Activated gamma-delta T cell treated with Interleukin-2 at 50 U/mL for 16 hours (primary cell): ENCODE data around the gene RNU1-3.
"Not testable (repeated sequence)": the region's sequence is repeated elsewhere in the genome, so short reads cannot be mapped to it uniquely, and the experiment has no call there.

Source experiments
- DNase-seq: peaks from one replicate; pipeline ENCODE4 v3.0.0-alpha.2; 2020

The RNU1-3 gene

GRCh38 chr1:16635959-16636358 lies 30.8 kb downstream of the RNU1-3 start:
- DNase-seq = peak; percentile 3

GRCh38 chr1:16633540-16634282 lies 33.0 kb downstream of the RNU1-3 start:
- DNase-seq = peak; percentile 3

- DNase-seq = peak; percentile 3
Observed at GRCh38 chr1:16632044-16632850, 34.5 kb downstream of the RNU1-3 start.

DNA sequence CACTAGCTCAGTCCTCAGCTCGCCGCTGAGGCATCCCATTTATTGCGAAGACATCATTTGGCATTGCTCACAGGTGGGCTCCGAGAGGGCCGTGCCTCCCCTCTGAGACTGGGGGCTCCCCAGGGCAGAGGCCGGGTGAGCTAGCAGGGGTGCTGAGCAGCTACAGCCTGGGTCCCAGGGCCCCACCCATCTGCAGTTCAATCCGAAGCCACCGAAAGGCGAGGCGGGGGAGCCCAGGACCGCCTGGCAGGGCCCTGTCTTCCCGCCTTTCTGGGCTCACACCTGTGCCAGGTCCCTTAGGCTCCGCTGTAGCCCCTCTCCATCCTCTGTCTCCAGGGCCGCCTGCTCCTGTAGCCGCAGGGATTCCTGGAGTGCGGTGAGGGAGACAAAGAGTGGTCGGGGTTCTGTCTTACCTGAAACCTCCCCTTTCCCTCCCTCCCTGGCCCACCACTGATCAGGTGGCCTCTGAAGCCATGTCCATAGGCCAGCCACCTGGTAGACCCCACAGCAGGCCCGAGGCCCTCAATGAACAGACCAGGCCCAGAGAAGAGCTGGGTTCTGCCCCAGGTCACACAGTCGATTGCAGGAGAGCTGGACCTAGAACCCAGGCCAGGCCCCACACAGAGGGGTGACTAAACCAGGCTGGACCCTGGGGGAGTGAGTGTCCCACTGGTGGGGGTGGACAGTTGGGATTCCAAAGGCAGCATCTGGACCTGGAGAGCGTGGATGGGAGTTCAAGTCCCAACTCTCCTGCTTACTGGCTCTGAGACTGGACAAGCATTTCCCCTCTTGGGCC lies 35.3 kb downstream of the RNU1-3 start:
- DNase-seq = peak; percentile 14

DNA sequence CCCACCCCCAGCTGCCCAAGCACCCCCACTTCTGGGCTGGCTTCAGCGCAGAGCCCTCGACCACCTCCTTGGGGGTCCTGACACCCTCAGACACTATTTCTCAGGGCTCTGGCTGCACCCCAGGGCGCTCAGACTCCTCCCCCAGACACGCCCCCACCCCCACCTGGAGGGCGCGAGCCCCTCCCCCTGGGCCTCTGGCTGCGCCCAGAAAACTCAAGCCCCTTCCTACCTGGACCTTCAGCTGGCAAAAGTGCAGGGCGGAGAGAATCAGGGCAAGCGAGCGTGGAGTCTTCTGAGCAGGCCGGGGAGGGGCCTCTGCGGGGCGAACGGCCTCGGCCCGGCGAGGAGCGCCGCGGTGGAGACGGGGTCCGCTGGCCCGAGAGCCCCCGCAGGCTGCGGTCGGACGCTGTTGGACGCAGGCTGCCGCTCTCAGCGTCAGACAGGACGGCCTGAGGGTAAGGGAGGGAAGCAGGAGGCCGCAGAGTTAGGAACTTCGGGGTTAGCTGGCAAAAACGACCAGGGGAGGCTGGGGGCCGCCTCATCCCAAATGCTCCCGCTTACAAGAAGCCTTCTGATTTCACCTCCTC lies 36.0 kb downstream of the RNU1-3 start:
- peak; percentile 4 for DNase-seq

DNA sequence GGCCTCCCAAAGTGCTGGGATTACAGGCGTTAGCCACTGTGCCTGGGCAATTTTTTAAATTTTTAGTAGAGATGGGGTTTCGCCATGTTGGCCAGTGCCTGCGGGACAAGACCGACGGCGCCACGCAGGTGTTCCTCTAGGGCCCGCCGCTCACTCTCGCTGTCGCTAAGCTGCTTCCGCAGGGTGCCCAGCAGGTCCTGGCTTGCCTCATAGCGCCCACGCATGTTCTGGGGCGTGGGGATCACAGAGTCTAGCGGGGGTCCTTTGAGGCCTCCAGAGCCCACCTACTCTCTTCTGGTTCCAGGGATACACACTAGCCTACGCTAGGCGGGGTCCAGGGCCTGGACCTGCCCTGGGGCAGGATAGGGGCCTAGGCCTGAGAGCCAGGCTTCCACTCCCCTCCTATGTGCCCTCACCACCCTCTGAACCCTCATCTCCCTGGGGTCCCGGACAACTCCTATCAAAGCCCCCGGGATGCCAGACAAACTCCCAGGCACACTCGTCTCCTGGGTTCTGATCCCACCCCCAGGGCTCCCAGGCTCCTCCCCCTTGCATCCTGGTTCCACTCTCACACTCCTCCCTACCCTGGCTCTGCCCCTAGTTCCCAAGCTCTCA lies 36.7 kb downstream of the RNU1-3 start:
- peak; percentile 9 for DNase-seq

- peak; percentile 3 for DNase-seq
Observed at GRCh38 chr1:16628361-16629111, 38.2 kb downstream of the RNU1-3 start.

GRCh38 chr1:16626409-16626983 lies 40.3 kb downstream of the RNU1-3 start:
- DNase-seq = not testable (repeated sequence)

DNA sequence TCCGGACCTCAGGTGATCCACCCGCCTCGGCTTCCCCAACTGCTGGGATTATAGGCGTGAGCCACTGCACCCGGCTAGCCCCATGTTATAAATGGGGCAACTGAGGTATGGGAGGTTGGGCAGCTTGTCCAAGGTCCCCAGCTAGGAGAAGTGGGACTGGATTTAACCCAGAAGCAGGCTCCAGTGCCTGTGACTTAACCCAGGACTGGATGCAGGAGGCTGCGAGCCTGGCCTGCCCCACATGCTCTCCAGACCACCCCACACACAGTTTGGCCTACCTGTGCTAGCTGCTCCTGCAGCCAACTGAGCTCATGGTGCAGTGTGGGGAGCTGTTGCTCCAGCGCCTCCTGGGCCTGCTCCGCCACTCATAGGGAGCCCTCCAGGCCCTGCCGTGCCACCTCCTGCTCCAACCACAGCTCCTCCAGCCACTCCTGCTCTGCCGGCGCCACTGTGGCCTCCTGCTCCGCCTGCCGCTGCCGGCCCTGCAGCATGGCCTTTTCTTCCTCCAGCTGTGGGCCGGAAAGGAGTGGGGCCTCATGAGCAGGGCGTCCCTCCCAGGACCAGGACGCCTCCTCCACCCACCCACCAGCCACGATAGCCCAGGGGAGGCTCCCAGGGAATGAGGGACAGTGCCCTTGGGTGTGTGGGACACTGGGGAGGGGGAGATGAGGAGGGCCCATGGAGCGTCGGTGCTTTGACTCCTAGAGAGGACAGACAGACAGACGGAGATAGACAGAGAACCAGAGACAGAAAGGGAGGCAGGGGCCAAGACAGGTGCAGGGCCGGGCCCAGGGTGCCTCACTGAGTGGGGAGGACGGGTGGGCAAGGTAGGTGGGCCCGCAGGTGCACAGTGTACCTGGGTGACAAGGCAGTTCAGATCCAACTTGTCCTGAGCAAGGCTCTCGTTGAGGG lies 41.0 kb downstream of the RNU1-3 start:
- DNase-seq = no peak

GRCh38 chr1:16623812-16624719 lies 42.7 kb downstream of the RNU1-3 start:
- not testable (repeated sequence) for DNase-seq

DNA sequence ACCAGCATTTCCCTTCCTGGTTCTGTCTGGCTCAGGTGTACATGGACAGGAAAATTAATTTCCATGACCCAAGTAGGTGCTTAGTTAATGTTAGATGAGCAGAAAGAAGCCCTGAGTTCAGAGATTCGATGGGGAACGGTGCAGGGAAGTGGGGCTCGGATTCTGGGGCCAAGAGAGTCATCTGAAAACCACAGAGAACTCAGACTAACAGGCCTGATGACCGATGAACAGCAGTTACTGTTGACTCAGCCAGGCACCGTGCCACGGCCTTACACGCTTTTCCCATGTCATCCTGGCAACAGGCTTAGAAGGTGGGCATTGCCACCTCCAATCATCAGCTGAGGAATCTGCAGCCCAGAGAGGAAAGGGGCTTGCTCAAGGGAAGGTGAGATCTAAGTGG lies 43.4 kb downstream of the RNU1-3 start:
- not testable (repeated sequence) for DNase-seq

DNA sequence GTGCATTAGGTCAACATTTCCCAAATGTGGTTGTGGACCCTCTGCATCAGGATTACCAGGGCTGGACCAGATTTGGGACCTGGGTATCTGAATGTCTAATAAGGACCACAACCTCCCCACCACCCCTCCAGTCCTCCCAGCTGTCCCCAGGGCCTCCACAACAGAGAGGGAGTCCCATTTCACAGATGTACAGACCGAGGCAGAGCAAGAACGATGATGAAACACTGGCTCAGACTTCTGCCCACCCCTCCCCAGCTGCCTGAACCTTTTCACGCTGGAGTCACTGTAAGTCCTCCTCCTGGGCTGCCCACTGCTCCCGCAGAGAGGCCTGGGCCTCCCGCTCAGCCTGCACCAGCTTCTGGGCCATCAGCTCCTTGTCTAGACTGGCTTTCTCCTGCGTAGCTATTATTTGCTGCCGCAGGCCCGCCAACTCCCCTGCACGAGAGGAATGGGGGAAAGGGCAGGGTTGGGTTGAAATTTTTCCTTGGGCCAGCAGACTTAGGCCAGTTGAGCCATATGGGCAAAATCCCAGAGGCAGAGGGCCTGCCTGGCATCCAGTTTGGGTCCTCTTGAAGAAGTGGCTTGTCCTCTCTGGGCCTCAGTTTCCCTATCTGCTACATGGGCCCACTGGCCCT lies 45.0 kb downstream of the RNU1-3 start:
- not testable (repeated sequence) for DNase-seq

DNA sequence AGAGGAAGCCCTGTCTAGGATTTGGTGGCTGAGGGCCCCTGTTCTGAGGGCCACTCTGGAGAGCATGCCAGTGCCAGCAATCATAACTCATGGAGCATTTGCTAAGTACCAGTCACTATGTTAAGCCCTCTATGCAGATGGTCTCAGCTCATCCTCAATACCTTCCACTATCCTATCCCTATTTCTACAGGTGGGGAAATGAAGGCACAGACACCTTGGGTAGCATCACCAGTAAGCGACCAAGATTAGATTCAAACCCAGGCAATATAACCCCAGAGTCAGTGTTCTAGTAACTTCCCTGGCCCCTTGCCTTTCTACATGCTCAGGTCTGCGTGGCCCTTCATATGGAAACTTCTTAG lies 45.5 kb downstream of the RNU1-3 start:
- no peak for DNase-seq

DNA sequence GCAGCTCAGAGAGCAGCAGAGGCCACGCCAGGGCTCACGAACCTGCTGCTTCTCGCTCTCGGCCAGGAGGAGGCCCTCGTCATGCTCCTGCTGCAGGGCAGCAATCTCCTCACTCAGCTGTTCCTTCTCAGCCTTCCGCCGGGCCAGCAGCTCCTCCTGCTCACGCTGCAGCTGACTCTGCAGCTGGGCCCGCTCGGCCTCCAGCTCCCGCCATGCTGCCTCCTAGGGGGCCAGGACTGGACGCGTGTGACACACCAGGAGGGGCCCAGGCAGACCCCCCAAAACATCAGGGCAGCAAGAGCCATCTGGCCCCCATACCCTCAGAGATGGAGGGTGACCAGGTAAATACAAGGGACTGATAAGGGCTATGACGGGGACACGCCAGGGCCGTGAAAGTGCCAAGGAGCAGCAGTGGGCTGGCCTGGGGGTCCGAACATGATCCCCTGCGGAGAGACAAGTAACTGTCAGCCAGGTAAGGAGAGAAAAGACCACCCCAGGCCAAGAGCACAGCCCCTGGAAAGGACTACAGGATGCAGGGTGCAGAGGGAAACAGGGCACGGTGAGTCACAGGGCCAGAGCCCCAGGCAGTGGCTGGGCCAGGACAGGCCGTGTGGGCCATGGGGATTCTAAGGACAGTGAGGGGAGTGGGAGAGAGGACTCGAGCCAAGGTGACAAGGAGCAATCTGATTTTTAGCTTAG lies 46.8 kb downstream of the RNU1-3 start:
- peak; percentile 5 for DNase-seq

DNA sequence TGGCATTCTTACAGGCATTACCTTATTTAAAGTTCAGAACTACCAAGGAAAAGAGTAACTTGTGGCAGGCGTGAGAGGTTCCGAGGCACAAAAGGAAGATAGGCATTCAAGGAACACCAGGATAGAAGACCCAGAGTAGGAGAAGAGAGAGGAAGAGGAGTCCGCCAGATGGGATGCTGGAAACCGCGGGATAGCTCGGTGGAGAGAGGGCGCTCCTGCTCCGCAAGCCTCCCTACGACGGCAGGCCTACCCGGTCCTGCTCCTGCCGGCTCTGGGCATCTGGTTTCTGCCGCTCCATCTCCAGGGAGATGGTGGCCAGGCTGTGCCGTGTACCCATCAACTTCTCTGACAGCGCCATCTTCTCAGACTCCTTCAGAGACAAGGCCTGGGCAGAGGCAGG lies 48.0 kb downstream of the RNU1-3 start:
- DNase-seq = peak; percentile 5

GRCh38 chr1:16617778-16618580 lies 48.8 kb downstream of the RNU1-3 start:
- DNase-seq = peak; percentile 2

GRCh38 chr1:16617114-16617631 lies 49.6 kb downstream of the RNU1-3 start:
- peak; percentile 10 for DNase-seq
